ENCODE measurements around the gene CALD1.

Gene CALD1

DNA sequence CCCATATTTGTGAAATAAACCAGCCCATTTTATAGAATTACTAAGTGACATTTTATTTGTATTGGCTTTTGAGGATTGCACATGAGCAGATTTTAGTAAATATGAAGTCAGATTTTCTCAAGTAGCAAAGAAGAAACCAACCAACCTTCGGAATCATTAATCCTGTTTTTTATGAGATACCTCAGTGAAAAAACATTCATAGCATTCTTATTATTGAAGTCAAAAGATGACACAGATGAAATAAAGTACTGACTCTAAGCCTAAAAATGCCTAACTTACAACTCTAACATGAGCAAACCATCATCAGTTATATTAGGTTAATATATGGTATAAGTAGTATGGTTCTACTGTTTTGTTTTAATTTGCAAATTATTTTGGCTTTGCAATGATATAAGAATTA, 147.0 kb downstream of the CALD1 start:
- TF ChIP-seq, protein P1, sequence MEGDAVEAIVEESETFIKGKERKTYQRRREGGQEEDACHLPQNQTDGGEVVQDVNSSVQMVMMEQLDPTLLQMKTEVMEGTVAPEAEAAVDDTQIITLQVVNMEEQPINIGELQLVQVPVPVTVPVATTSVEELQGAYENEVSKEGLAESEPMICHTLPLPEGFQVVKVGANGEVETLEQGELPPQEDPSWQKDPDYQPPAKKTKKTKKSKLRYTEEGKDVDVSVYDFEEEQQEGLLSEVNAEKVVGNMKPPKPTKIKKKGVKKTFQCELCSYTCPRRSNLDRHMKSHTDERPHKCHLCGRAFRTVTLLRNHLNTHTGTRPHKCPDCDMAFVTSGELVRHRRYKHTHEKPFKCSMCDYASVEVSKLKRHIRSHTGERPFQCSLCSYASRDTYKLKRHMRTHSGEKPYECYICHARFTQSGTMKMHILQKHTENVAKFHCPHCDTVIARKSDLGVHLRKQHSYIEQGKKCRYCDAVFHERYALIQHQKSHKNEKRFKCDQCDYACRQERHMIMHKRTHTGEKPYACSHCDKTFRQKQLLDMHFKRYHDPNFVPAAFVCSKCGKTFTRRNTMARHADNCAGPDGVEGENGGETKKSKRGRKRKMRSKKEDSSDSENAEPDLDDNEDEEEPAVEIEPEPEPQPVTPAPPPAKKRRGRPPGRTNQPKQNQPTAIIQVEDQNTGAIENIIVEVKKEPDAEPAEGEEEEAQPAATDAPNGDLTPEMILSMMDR (IDR thresholded peaks at IDR 0.05; ENCODE audit: control insufficient read depth, insufficient read depth, low read depth, low read length, missing control alignments) = no peak
- DNase-seq (ENCODE audit: low read depth) = no peak
- no peak overlapping the region for H3K4me3 ChIP-seq (ENCODE audit: control insufficient read depth, low read depth, low read length)

- no peak for DNase-seq (ENCODE audit: low read depth)
- TF ChIP-seq, protein P1 (IDR thresholded peaks at IDR 0.05; ENCODE audit: control insufficient read depth, insufficient read depth, low read depth, low read length, missing control alignments) = no peak
- H3K4me3 ChIP-seq (ENCODE audit: control insufficient read depth, low read depth, low read length) = no peak overlapping the region
These were observed 147.6 kb downstream of the CALD1 start for GRCh38 chr7:134927076-134927475.

DNA sequence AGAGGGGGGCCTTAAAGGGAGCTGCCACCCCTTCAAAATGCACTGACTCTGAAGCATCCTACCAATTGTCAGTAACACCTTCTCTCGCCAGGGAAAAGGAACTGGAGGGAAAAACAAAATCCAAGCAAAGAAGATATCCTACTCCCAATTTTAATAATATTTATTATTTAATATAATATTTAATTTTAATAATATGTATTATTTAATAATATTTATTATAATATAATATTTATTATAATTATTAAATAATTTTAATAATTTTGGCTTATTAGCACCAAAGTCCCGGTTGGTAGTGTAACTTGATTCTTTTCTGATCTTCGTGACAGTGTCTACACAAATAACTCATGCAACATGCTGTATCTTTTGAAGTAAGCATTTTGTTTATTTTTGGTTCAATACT, 148.3 kb downstream of the CALD1 start:
- TF ChIP-seq, protein P1 (IDR thresholded peaks at IDR 0.05; ENCODE audit: control insufficient read depth, insufficient read depth, low read depth, low read length, missing control alignments) = no peak
- DNase-seq (ENCODE audit: low read depth) = no peak
- no peak overlapping the region for H3K4me3 ChIP-seq (ENCODE audit: control insufficient read depth, low read depth, low read length)

GRCh38 chr7:134928554-134928953, 149.1 kb downstream of the CALD1 start:
- DNase-seq (ENCODE audit: low read depth) = no peak
- TF ChIP-seq, protein P1 (IDR thresholded peaks at IDR 0.05; ENCODE audit: control insufficient read depth, insufficient read depth, low read depth, low read length, missing control alignments) = no peak
- H3K4me3 ChIP-seq (ENCODE audit: control insufficient read depth, low read depth, low read length) = no peak overlapping the region

GRCh38 chr7:134931487-134931886, 152.1 kb downstream of the CALD1 start:
- TF ChIP-seq, protein P1 (IDR thresholded peaks at IDR 0.05; ENCODE audit: control insufficient read depth, insufficient read depth, low read depth, low read length, missing control alignments) = no peak
- no peak for DNase-seq (ENCODE audit: low read depth)
- no peak overlapping the region for H3K4me3 ChIP-seq (ENCODE audit: control insufficient read depth, low read depth, low read length)

DNA sequence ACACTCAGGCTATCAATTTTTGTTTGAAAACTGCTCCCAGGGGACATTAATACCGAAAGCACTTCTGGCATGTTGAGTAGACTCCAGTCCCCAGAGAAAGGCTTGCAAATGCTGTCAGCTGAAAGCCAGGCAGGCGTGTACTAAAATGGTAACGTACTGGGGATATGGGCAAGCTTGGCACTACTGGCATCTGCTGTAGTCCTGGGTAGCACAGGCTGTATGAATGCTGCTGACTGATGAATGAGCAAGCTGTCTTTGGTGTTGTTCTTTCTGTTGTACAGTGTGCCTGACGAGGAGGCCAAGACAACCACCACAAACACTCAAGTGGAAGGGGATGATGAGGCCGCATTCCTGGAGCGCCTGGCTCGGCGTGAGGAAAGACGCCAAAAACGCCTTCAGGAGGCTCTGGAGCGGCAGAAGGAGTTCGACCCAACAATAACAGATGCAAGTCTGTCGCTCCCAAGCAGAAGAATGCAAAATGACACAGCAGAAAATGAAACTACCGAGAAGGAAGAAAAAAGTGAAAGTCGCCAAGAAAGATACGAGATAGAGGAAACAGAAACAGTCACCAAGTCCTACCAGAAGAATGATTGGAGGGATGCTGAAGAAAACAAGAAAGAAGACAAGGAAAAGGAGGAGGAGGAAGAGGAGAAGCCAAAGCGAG, 153.4 kb downstream of the CALD1 start:
- no peak overlapping the region for H3K4me3 ChIP-seq (ENCODE audit: control insufficient read depth, low read depth, low read length)
- DNase-seq (ENCODE audit: low read depth) = no peak
- TF ChIP-seq, protein P1 (IDR thresholded peaks at IDR 0.05; ENCODE audit: control insufficient read depth, insufficient read depth, low read depth, low read length, missing control alignments) = no peak
